ENCODE results near the gene FFAR1. TPM values are rescaled to one million over a fixed set of nuclear protein-coding genes. Genes with fewer than 3 reads are reported as not detected.

Gene FFAR1
- total and polyA plus RNA-seq, 2 of the 8 experiments (the other 6 are each of a cell fraction or from before 2014, with no cell fraction given), result not detected

Small RNAs within 50 kb of the gene (microRNA-seq; reads per million reads assigned to microRNA genes)
- 0 reads per million in 2 experiments for gene MIR5196 (ENCODE audit: borderline microRNAs expressed in 2 of 2, borderline number of aligned reads in 2 of 2, borderline replicate concordance in 1 of 2)

Other genes with a start within 250 kb of the FFAR1 start
- 0.86 TPM in 1 of 2 replicates, not detected in the other for gene FXYD3, start 232.1 kb upstream of the FFAR1 start, total RNA-seq (2021; fragmentation: NEBNext Ultra II Directional; extraction: Animal tissue kit (Norgen Biotek cat#: 25700))
- 0.09 and 0.33 TPM in 2 replicates for gene FXYD3, start 232.1 kb upstream of the FFAR1 start, polyA plus RNA-seq (2011; rRNA removed)
- 2.0 and 2.9 TPM in 2 replicates for gene LGI4, start 212.8 kb upstream of the FFAR1 start, total RNA-seq (2021; fragmentation: NEBNext Ultra II Directional; extraction: Animal tissue kit (Norgen Biotek cat#: 25700))
- 8.2 and 9.4 TPM in 2 replicates for gene LGI4, start 212.8 kb upstream of the FFAR1 start, polyA plus RNA-seq (2011; rRNA removed)
- gene FXYD1, start 209.1 kb upstream of the FFAR1 start, total RNA-seq (2021; fragmentation: NEBNext Ultra II Directional; extraction: Animal tissue kit (Norgen Biotek cat#: 25700)), result 8.1 and 10.3 TPM in 2 replicates
- gene FXYD1, start 209.1 kb upstream of the FFAR1 start, polyA plus RNA-seq (2011; rRNA removed), result 1.6 and 3.3 TPM in 2 replicates
- gene FXYD7, start 204.6 kb upstream of the FFAR1 start, total RNA-seq (2021; fragmentation: NEBNext Ultra II Directional; extraction: Animal tissue kit (Norgen Biotek cat#: 25700)), result 14.3 and 15.4 TPM in 2 replicates
- 12.1 and 17.5 TPM in 2 replicates for gene FXYD7, start 204.6 kb upstream of the FFAR1 start, polyA plus RNA-seq (2011; rRNA removed)
- gene FXYD5, start 193.2 kb upstream of the FFAR1 start, total RNA-seq (2021; fragmentation: NEBNext Ultra II Directional; extraction: Animal tissue kit (Norgen Biotek cat#: 25700)), result 99.0 and 104 TPM in 2 replicates
- 167 and 191 TPM in 2 replicates for gene FXYD5, start 193.2 kb upstream of the FFAR1 start, polyA plus RNA-seq (2011; rRNA removed)
- gene FAM187B, start 119.2 kb upstream of the FFAR1 start, total RNA-seq (2021; fragmentation: NEBNext Ultra II Directional; extraction: Animal tissue kit (Norgen Biotek cat#: 25700)), result not detected in 2 replicates
- gene FAM187B, start 119.2 kb upstream of the FFAR1 start, polyA plus RNA-seq (2011; rRNA removed), result 0.09 TPM in 1 of 2 replicates, not detected in the other
- 159 and 166 TPM in 2 replicates for gene LSR, start 98.9 kb upstream of the FFAR1 start, total RNA-seq (2021; fragmentation: NEBNext Ultra II Directional; extraction: Animal tissue kit (Norgen Biotek cat#: 25700))
- gene LSR, start 98.9 kb upstream of the FFAR1 start, polyA plus RNA-seq (2011; rRNA removed), result 186 and 296 TPM in 2 replicates
- 109 and 113 TPM in 2 replicates for gene USF2, start 78.9 kb upstream of the FFAR1 start, total RNA-seq (2021; fragmentation: NEBNext Ultra II Directional; extraction: Animal tissue kit (Norgen Biotek cat#: 25700))
- gene USF2, start 78.9 kb upstream of the FFAR1 start, polyA plus RNA-seq (2011; rRNA removed), result 74.1 and 119 TPM in 2 replicates
- gene HAMP, start 65.4 kb upstream of the FFAR1 start, total RNA-seq (2021; fragmentation: NEBNext Ultra II Directional; extraction: Animal tissue kit (Norgen Biotek cat#: 25700)), result not detected in 2 replicates
- gene HAMP, start 65.4 kb upstream of the FFAR1 start, polyA plus RNA-seq (2011; rRNA removed), result 0.06 and 0.08 TPM in 2 replicates
- 0.46 and 1.3 TPM in 2 replicates for gene MAG, start 55.7 kb upstream of the FFAR1 start, total RNA-seq (2021; fragmentation: NEBNext Ultra II Directional; extraction: Animal tissue kit (Norgen Biotek cat#: 25700))
- gene MAG, start 55.7 kb upstream of the FFAR1 start, polyA plus RNA-seq (2011; rRNA removed), result 0.20 and 0.72 TPM in 2 replicates
- 0.54 and 0.60 TPM in 2 replicates for gene CD22, start 18.7 kb upstream of the FFAR1 start, total RNA-seq (2021; fragmentation: NEBNext Ultra II Directional; extraction: Animal tissue kit (Norgen Biotek cat#: 25700))
- gene CD22, start 18.7 kb upstream of the FFAR1 start, polyA plus RNA-seq (2011; rRNA removed), result 0.06 and 0.42 TPM in 2 replicates
- gene FFAR3, start 10.6 kb downstream of the FFAR1 start, total RNA-seq (2021; fragmentation: NEBNext Ultra II Directional; extraction: Animal tissue kit (Norgen Biotek cat#: 25700)), result not detected in 2 replicates
- gene FFAR3, start 10.6 kb downstream of the FFAR1 start, polyA plus RNA-seq (2011; rRNA removed), result 0.24 TPM in 1 of 2 replicates, not detected in the other
- not detected in 2 replicates for gene GPR42, start 23.2 kb downstream of the FFAR1 start, total RNA-seq (2021; fragmentation: NEBNext Ultra II Directional; extraction: Animal tissue kit (Norgen Biotek cat#: 25700))
- not detected in 2 replicates for gene GPR42, start 23.2 kb downstream of the FFAR1 start, polyA plus RNA-seq (2011; rRNA removed)
- gene FFAR2, start 100.4 kb downstream of the FFAR1 start, total RNA-seq (2021; fragmentation: NEBNext Ultra II Directional; extraction: Animal tissue kit (Norgen Biotek cat#: 25700)), result not detected in 2 replicates
- not detected in 2 replicates for gene FFAR2, start 100.4 kb downstream of the FFAR1 start, polyA plus RNA-seq (2011; rRNA removed)
- gene KRTDAP, start 142.6 kb downstream of the FFAR1 start, total RNA-seq (2021; fragmentation: NEBNext Ultra II Directional; extraction: Animal tissue kit (Norgen Biotek cat#: 25700)), result 0.69 and 1.0 TPM in 2 replicates
- gene KRTDAP, start 142.6 kb downstream of the FFAR1 start, polyA plus RNA-seq (2011; rRNA removed), result 0.88 and 1.1 TPM in 2 replicates
- gene DMKN, start 165.7 kb downstream of the FFAR1 start, total RNA-seq (2021; fragmentation: NEBNext Ultra II Directional; extraction: Animal tissue kit (Norgen Biotek cat#: 25700)), result 286 and 290 TPM in 2 replicates
- gene DMKN, start 165.7 kb downstream of the FFAR1 start, polyA plus RNA-seq (2011; rRNA removed), result 330 and 379 TPM in 2 replicates
- not detected in 2 replicates for gene SBSN, start 180.4 kb downstream of the FFAR1 start, total RNA-seq (2021; fragmentation: NEBNext Ultra II Directional; extraction: Animal tissue kit (Norgen Biotek cat#: 25700))
- gene SBSN, start 180.4 kb downstream of the FFAR1 start, polyA plus RNA-seq (2011; rRNA removed), result not detected in 2 replicates
- gene GAPDHS, start 185.6 kb downstream of the FFAR1 start, total RNA-seq (2021; fragmentation: NEBNext Ultra II Directional; extraction: Animal tissue kit (Norgen Biotek cat#: 25700)), result not detected in 2 replicates
- gene GAPDHS, start 185.6 kb downstream of the FFAR1 start, polyA plus RNA-seq (2011; rRNA removed), result 0.26 and 0.47 TPM in 2 replicates
- gene TMEM147, start 197.7 kb downstream of the FFAR1 start, total RNA-seq (2021; fragmentation: NEBNext Ultra II Directional; extraction: Animal tissue kit (Norgen Biotek cat#: 25700)), result 157 and 159 TPM in 2 replicates
- 372 and 418 TPM in 2 replicates for gene TMEM147, start 197.7 kb downstream of the FFAR1 start, polyA plus RNA-seq (2011; rRNA removed)
- gene ATP4A, start 215.8 kb downstream of the FFAR1 start, total RNA-seq (2021; fragmentation: NEBNext Ultra II Directional; extraction: Animal tissue kit (Norgen Biotek cat#: 25700)), result 0.31 and 0.50 TPM in 2 replicates
- 1.2 and 1.4 TPM in 2 replicates for gene ATP4A, start 215.8 kb downstream of the FFAR1 start, polyA plus RNA-seq (2011; rRNA removed)
- not detected in 2 replicates for gene PMIS2, start 238.3 kb downstream of the FFAR1 start, total RNA-seq (2021; fragmentation: NEBNext Ultra II Directional; extraction: Animal tissue kit (Norgen Biotek cat#: 25700))
- 0.25 TPM in 1 of 2 replicates, not detected in the other for gene PMIS2, start 238.3 kb downstream of the FFAR1 start, polyA plus RNA-seq (2011; rRNA removed)